Type B pancreatic cell (in vitro differentiated cells): ENCODE data around the gene FBXW12. TPM values are rescaled to one million over a fixed set of nuclear protein-coding genes. Genes with fewer than 3 reads are reported as not detected.

Experiments
- DNase-seq: peaks from one replicate; pipeline ENCODE4 v3.0.0; 2021; ENCODE audit warnings: mixed read lengths; ENCODE audit not compliant: unreplicated experiment; ENCODE audit errors: extremely low spot score
- H3K27ac Mint-ChIP-seq: 2 replicates; pipeline ENCODE4 v1.8.0; 2021; ENCODE audit warnings: mild to moderate bottlenecking, mixed read lengths
- H3K27me3 Mint-ChIP-seq: 2 replicates; pipeline ENCODE4 v1.8.0; 2021; ENCODE audit warnings: mixed read lengths
- H3K36me3 Mint-ChIP-seq: 2 replicates; pipeline ENCODE4 v1.8.0; 2021; ENCODE audit warnings: mixed read lengths
- H3K4me1 Mint-ChIP-seq: one replicate; pipeline ENCODE4 v1.8.0; 2021; ENCODE audit warnings: mixed read lengths; ENCODE audit not compliant: unreplicated experiment
- H3K4me3 Mint-ChIP-seq: 2 replicates; pipeline ENCODE4 v1.8.0; 2021; ENCODE audit warnings: mild to moderate bottlenecking, mixed read lengths
- H3K9me3 Mint-ChIP-seq: 2 replicates; pipeline ENCODE4 v1.8.0; 2021; ENCODE audit warnings: mixed read lengths
- CTCF ChIP-seq: fragments of 200-600 bp; sonication (generic); conservative IDR thresholded peaks from 2 replicates; pipeline ENCODE4 v1.5.0; 2021; ENCODE audit warnings: antibody characterized with exemption, mild to moderate bottlenecking
- total RNA-seq: library from RNA; stranded (reverse); gene quantifications from 2 replicates; pipeline ENCODE4 v1.2.1, GENCODE V29; 2021; ENCODE audit warnings: low replicate concordance

The FBXW12 gene
- total RNA-seq, 1 donor from 2014 or later, result not detected

- Mint-ChIP-seq H3K4me3 (no peak overlapping the region), H3K9me3 (no peaks in the 10 kb centered on the region), H3K27ac (no peak overlapping the region), H3K4me1 (no peaks in the 10 kb centered on the region), H3K36me3 (no peaks in the 10 kb centered on the region), H3K27me3 (peaks cover 6% of the 10 kb centered on the region)
- TF ChIP-seq CTCF, result no peak
- DNase-seq, result no peak
Observed at GRCh38 chr3:48388966-48389365, 16.9 kb downstream of the FBXW12 start.

GRCh38 chr3:48394391-48394790 lies 22.4 kb downstream of the FBXW12 start:
- Mint-ChIP-seq H3K4me3 (no peak overlapping the region), H3K9me3 (no peaks in the 10 kb centered on the region), H3K27me3 (peaks cover 7% of the 10 kb centered on the region), H3K36me3 (no peaks in the 10 kb centered on the region), H3K27ac (no peak overlapping the region), H3K4me1 (no peaks in the 10 kb centered on the region)
- TF ChIP-seq CTCF, result no peak
- DNase-seq, result no peak

GRCh38 chr3:48395714-48396113 lies 23.7 kb downstream of the FBXW12 start:
- no peak for DNase-seq
- no peak for TF ChIP-seq CTCF
- Mint-ChIP-seq H3K27ac (no peak overlapping the region), H3K27me3 (peaks cover 7% of the 10 kb centered on the region), H3K36me3 (no peaks in the 10 kb centered on the region), H3K4me1 (peaks cover under 1% of the 10 kb centered on the region), H3K9me3 (no peaks in the 10 kb centered on the region), H3K4me3 (no peak overlapping the region)

GRCh38 chr3:48397767-48398681 lies 26.0 kb downstream of the FBXW12 start:
- Mint-ChIP-seq H3K36me3 (no peaks in the 10 kb centered on the region), H3K27ac (peak overlapping the region; percentile 51), H3K4me1 (peaks cover 5% of the 10 kb centered on the region), H3K4me3 (no peak overlapping the region), H3K9me3 (no peaks in the 10 kb centered on the region), H3K27me3 (peaks cover 4% of the 10 kb centered on the region)
- no peak for DNase-seq
- no peak for TF ChIP-seq CTCF

- no peak overlapping the region for H3K4me3 Mint-ChIP-seq
- H3K27me3 Mint-ChIP-seq, result peaks cover 4% of the 10 kb centered on the region
- H3K27ac Mint-ChIP-seq, result peak overlapping the region; percentile 75
- H3K4me1 Mint-ChIP-seq, result peaks cover 5% of the 10 kb centered on the region
- no peaks in the 10 kb centered on the region for H3K36me3 Mint-ChIP-seq
- no peak for DNase-seq
- no peaks in the 10 kb centered on the region for H3K9me3 Mint-ChIP-seq
- no peak for TF ChIP-seq CTCF
Observed at GRCh38 chr3:48398701-48399386, 26.8 kb downstream of the FBXW12 start.
